ENCODE measurements around the gene MTHFD1L. TPM values are rescaled to one million over a fixed set of nuclear protein-coding genes. Genes with fewer than 3 reads are reported as not detected.
"Not testable (repeated sequence)": the region's sequence is repeated elsewhere in the genome, so short reads cannot be mapped to it uniquely, and the experiment has no call there.

MTHFD1L gene
- total RNA-seq (10 to 100 TPM in 1 of 2 experiments, 1 to 10 TPM in 1; 8.6 to 11.1 TPM), polyA plus RNA-seq (1 to 10 TPM; 3.7 to 9.2 TPM)

DNA sequence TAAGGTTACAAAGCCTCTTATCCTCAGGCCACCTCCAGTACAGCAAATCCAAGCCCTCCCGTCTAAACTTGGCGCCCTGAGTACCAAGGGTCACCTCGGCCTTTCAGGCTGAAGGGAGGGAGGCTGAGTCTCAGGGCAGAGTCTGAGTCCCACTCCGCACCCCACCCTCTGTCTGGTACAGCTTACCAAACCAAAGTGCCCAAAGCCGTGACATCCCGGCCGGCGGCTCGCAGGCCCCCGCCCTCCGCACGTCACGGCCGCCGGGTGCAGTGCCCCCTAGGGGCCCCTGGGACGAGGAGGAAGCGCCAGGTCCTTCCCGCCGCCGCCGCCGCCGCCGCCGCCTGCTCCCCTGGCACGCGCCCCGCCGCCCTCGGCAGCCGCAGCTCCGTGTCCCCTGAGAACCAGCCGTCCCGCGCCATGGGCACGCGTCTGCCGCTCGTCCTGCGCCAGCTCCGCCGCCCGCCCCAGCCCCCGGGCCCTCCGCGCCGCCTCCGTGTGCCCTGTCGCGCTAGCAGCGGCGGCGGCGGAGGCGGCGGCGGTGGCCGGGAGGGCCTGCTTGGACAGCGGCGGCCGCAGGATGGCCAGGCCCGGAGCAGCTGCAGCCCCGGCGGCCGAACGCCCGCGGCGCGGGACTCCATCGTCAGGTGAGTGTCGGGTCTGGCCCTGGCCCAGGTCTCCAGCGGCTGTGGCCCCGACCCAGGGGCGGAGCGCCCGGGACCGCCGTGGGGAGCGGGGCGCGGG lies at the start of gene MTHFD1L:
Gene MTHFD1L, plus strand, starts transcription at position 297 of the 741 bp plus-strand sequence. Its CDS starts 121 bp downstream, at position 418.
- H3K9me3 ChIP-seq (ENCODE audit: control insufficient read depth in 1 of 2, low read length in 2 of 2), result no peaks in the 10 kb centered on the region
- peak within 1 kb of the TSS; percentile 38 to 65 for H3K4me3 ChIP-seq (ENCODE audit: low read length in 2 of 2)
- H3K27ac Mint-ChIP-seq, result peak within 1 kb of the TSS; percentile 79 to 90 (median 86)
- H3K4me1 Mint-ChIP-seq, result peaks cover 6 to 14% (median 8%) of the 10 kb centered on the region in 4 donors
- H3K4me1 ChIP-seq (ENCODE audit: insufficient read depth, low read length), result peaks cover 14% of the 10 kb centered on the region
- H3K27me3 ChIP-seq (ENCODE audit: insufficient read depth, low read length), result no peaks in the 10 kb centered on the region
- H3K9me3 Mint-ChIP-seq, result no peaks in the 10 kb centered on the region
- H3K36me3 ChIP-seq (ENCODE audit: insufficient read depth, low read length), result no peaks in the 10 kb centered on the region
- ChIA-PET CTCF (ENCODE audit: partially characterized antibody) (interaction anchor here (0.8 to 2.1 kb wide), 6 partner anchors 24 to 459 kb away, joined by 3 to 7 read pairs (median 3); no protein-coding TSS in a partner anchor), POLR2A (ENCODE audit: partially characterized antibody) (interaction anchor here (0.8 to 1.8 kb wide), 3 partner anchors 139 to 1119 kb away, joined by 3 to 6 read pairs (median 5); partner anchors contain the start of genes NUP43 and RMND1)
- H3K27me3 Mint-ChIP-seq, result peaks cover 5 to 9% of the 10 kb centered on the region in 2 donors
- peak within 1 kb of the TSS; percentile 49 for H3K27ac ChIP-seq (ENCODE audit: low read depth, low read length)
- H3K4me3 Mint-ChIP-seq, result peak within 1 kb of the TSS; percentile 84 to 95 (median 88)
- intact Hi-C loops (cut with micrococcal nuclease), result loop anchor here (5.0 kb wide), 1 partner anchor 527 kb away; the partner anchor contains the start of gene ZBTB2
- H3K36me3 Mint-ChIP-seq, result no peaks in the 10 kb centered on the region
- peak; percentile 58 to 68 (median 66) for DNase-seq

DNA sequence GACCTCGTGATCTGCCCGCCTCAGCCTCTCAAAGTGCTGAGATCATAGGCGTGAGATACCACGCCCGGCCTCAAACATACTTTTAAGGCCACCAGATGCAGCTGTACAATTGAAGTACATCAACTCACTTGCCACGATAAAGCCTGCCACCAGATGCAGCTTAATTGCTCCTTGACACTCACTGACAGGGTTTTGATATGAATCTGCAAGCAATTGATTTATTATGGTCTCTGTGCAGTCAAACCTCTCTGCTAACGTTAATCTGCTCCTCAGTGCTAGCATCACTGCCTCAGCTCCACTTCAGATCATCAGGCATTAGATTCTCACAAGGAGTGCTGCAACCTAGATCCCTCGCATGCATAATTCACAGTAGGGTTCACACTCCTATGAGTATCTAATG lies 48.9 kb upstream of the MTHFD1L start:
- H3K9me3 Mint-ChIP-seq; H3K27me3 Mint-ChIP-seq; H3K36me3 Mint-ChIP-seq; H3K4me3 Mint-ChIP-seq; intact Hi-C loops (cut with micrococcal nuclease); H3K27ac Mint-ChIP-seq; H3K4me1 ChIP-seq (ENCODE audit: insufficient read depth, low read length); H3K4me3 ChIP-seq (ENCODE audit: low read length in 2 of 2); H3K36me3 ChIP-seq (ENCODE audit: insufficient read depth, low read length); H3K27ac ChIP-seq (ENCODE audit: low read depth, low read length); H3K9me3 ChIP-seq (ENCODE audit: control insufficient read depth in 1 of 2, low read length in 2 of 2); H3K27me3 ChIP-seq (ENCODE audit: insufficient read depth, low read length); DNase-seq: not testable (repeated sequence)
- H3K4me1 Mint-ChIP-seq, result peaks cover 0 to 15% (median 5%) of the 10 kb centered on the region in 4 donors
- CTCF ChIA-PET (ENCODE audit: partially characterized antibody), result interaction anchor here (1.0 to 6.8 kb wide), 7 partner anchors 11 to 736 kb away, joined by 3 to 188 read pairs (median 9); partner anchors contain the start of gene MTHFD1L
- POLR2A ChIA-PET (ENCODE audit: partially characterized antibody), result interaction anchor here (0.6 to 1.0 kb wide), 2 partner anchors 741 to 746 kb away, joined by 3 read pairs; no protein-coding TSS in a partner anchor

DNA sequence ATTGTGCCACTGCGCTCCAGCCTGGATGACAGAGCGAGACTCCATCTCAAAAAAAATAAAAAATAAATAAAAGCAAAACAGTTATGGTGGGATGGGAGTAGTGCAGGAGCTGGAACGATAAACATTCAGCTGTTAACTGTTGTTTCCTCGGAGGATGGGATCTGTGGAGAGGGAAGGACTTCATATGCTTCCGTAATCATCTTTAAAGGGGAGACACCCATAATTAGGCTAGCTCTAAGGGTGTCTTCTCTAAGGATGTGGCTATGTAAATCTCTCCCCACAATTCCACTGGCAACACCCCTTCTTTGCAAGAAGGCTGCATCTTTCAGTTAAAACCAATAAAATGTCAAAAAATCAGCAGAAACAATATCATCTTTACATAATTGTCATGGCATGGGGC lies 42.6 kb upstream of the MTHFD1L start:
- H3K4me3 Mint-ChIP-seq, result no peak overlapping the region
- no peaks in the 10 kb centered on the region for H3K9me3 ChIP-seq (ENCODE audit: control insufficient read depth in 1 of 2, low read length in 2 of 2)
- POLR2A ChIA-PET (ENCODE audit: partially characterized antibody), result no interaction called here
- no peaks in the 10 kb centered on the region for H3K36me3 ChIP-seq (ENCODE audit: insufficient read depth, low read length)
- H3K27ac ChIP-seq (ENCODE audit: low read depth, low read length), result no peak overlapping the region
- CTCF ChIA-PET (ENCODE audit: partially characterized antibody), result interaction anchor here (0.6 to 0.8 kb wide), 2 partner anchors 405 to 740 kb away, joined by 3 read pairs; no protein-coding TSS in a partner anchor
- H3K27me3 ChIP-seq (ENCODE audit: insufficient read depth, low read length), result no peaks in the 10 kb centered on the region
- no peaks in the 10 kb centered on the region for H3K27me3 Mint-ChIP-seq
- no peak overlapping the region for H3K27ac Mint-ChIP-seq
- H3K4me1 ChIP-seq (ENCODE audit: insufficient read depth, low read length), result no peaks in the 10 kb centered on the region
- H3K36me3 Mint-ChIP-seq, result no peaks in the 10 kb centered on the region
- no peaks in the 10 kb centered on the region for H3K9me3 Mint-ChIP-seq
- intact Hi-C loops (cut with micrococcal nuclease), result no loop called here
- H3K4me3 ChIP-seq (ENCODE audit: low read length in 2 of 2), result no peak overlapping the region
- H3K4me1 Mint-ChIP-seq, result no peaks in the 10 kb centered on the region
- no peak for DNase-seq

GRCh38 chr6:150826788-150827187 lies 38.7 kb upstream of the MTHFD1L start:
- no peak overlapping the region for H3K4me3 Mint-ChIP-seq
- H3K27ac ChIP-seq (ENCODE audit: low read depth, low read length), result no peak overlapping the region
- H3K4me3 ChIP-seq (ENCODE audit: low read length in 2 of 2), result no peak overlapping the region
- H3K27me3 ChIP-seq (ENCODE audit: insufficient read depth, low read length), result no peaks in the 10 kb centered on the region
- no peaks in the 10 kb centered on the region for H3K36me3 Mint-ChIP-seq
- CTCF ChIA-PET (ENCODE audit: partially characterized antibody), result interaction anchor here (1.1 kb wide), 1 partner anchor 10 kb away, joined by 3 read pairs; no protein-coding TSS in a partner anchor
- no peak for DNase-seq
- no peaks in the 10 kb centered on the region for H3K9me3 ChIP-seq (ENCODE audit: control insufficient read depth in 1 of 2, low read length in 2 of 2)
- H3K27me3 Mint-ChIP-seq, result no peaks in the 10 kb centered on the region
- H3K4me1 Mint-ChIP-seq, result no peaks in the 10 kb centered on the region
- H3K4me1 ChIP-seq (ENCODE audit: insufficient read depth, low read length), result no peaks in the 10 kb centered on the region
- intact Hi-C loops (cut with micrococcal nuclease), result no loop called here
- H3K27ac Mint-ChIP-seq, result no peak overlapping the region
- no peaks in the 10 kb centered on the region for H3K36me3 ChIP-seq (ENCODE audit: insufficient read depth, low read length)
- POLR2A ChIA-PET (ENCODE audit: partially characterized antibody), result no interaction called here
- H3K9me3 Mint-ChIP-seq, result no peaks in the 10 kb centered on the region

DNA sequence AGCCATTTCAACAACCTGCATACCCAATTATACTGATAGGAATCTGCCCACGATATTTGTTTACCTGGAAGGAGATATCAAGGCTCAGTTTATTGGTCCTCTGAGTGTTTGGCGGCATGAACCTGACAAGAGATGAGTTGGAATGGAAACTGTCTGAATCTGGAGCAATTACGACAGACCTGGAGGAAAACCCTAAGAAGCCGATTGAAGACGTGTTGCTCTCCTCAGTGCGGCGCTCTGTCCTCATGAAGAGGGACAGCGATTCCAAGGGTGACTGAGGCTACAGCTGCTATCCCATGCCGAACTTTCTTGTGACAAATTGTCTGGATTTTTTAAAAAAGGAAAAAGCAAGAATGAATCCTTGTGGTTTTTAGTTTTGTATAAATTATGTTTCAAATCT lies 37.4 kb upstream of the MTHFD1L start:
- H3K4me1 Mint-ChIP-seq; DNase-seq; H3K4me1 ChIP-seq (ENCODE audit: insufficient read depth, low read length); H3K27ac ChIP-seq (ENCODE audit: low read depth, low read length); POLR2A ChIA-PET (ENCODE audit: partially characterized antibody); intact Hi-C loops (cut with micrococcal nuclease); H3K27me3 Mint-ChIP-seq; H3K9me3 ChIP-seq (ENCODE audit: control insufficient read depth in 1 of 2, low read length in 2 of 2); H3K36me3 Mint-ChIP-seq; H3K27ac Mint-ChIP-seq; H3K27me3 ChIP-seq (ENCODE audit: insufficient read depth, low read length); H3K36me3 ChIP-seq (ENCODE audit: insufficient read depth, low read length); H3K4me3 ChIP-seq (ENCODE audit: low read length in 2 of 2); H3K4me3 Mint-ChIP-seq; H3K9me3 Mint-ChIP-seq; CTCF ChIA-PET (ENCODE audit: partially characterized antibody): not testable (repeated sequence)

- intact Hi-C loops (cut with micrococcal nuclease), result no loop called here
- Histone ChIP-seq H3K27me3 (ENCODE audit: insufficient read depth, low read length) (no peaks in the 10 kb centered on the region), H3K4me3 (ENCODE audit: low read length in 2 of 2) (no peak overlapping the region), H3K4me1 (ENCODE audit: insufficient read depth, low read length) (no peaks in the 10 kb centered on the region), H3K9me3 (ENCODE audit: control insufficient read depth in 1 of 2, low read length in 2 of 2) (no peaks in the 10 kb centered on the region), H3K36me3 (ENCODE audit: insufficient read depth, low read length) (no peaks in the 10 kb centered on the region), H3K27ac (ENCODE audit: low read depth, low read length) (no peak overlapping the region)
- ChIA-PET CTCF (ENCODE audit: partially characterized antibody) (no interaction called here), POLR2A (ENCODE audit: partially characterized antibody) (no interaction called here)
- Mint-ChIP-seq H3K27ac (no peak overlapping the region), H3K27me3 (no peaks in the 10 kb centered on the region), H3K9me3 (no peaks in the 10 kb centered on the region), H3K4me1 (no peaks in the 10 kb centered on the region), H3K4me3 (no peak overlapping the region), H3K36me3 (peaks cover 0 to 3% of the 10 kb centered on the region in 2 donors)
- DNase-seq, result no peak
These were observed 34.9 kb upstream of the MTHFD1L start for GRCh38 chr6:150830439-150831165.

DNA sequence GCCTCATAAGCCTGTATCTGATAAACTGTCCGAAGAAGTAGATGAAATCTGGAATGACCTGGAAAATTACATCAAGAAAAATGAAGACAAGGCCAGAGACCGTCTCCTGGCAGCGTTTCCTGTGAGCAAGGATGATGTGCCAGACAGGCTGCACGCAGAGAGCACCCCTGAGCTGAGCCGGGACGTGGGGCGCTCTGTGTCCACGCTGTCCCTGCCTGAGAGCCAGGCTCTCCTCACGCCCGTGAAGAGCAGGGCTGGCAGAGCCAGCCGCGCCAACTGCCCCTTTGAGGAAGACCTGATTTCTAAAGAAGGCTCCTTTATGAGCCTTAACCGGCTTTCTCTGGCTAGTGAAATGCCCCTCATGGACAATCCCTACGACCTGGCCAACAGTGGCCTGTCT lies 33.9 kb upstream of the MTHFD1L start:
- Mint-ChIP-seq H3K27ac (no peak overlapping the region), H3K27me3 (no peaks in the 10 kb centered on the region), H3K4me3 (no peak overlapping the region), H3K4me1 (no peaks in the 10 kb centered on the region), H3K36me3 (peaks cover 0 to 3% of the 10 kb centered on the region in 2 donors), H3K9me3 (no peaks in the 10 kb centered on the region)
- no peaks in the 10 kb centered on the region for H3K27me3 ChIP-seq (ENCODE audit: insufficient read depth, low read length)
- ChIA-PET POLR2A (ENCODE audit: partially characterized antibody) (no interaction called here), CTCF (ENCODE audit: partially characterized antibody) (no interaction called here)
- no peak for DNase-seq
- intact Hi-C loops (cut with micrococcal nuclease), result no loop called here
- no peaks in the 10 kb centered on the region for H3K9me3 ChIP-seq (ENCODE audit: control insufficient read depth in 1 of 2, low read length in 2 of 2)
- H3K4me1 ChIP-seq (ENCODE audit: insufficient read depth, low read length), result no peaks in the 10 kb centered on the region
- H3K4me3 ChIP-seq (ENCODE audit: low read length in 2 of 2), result no peak overlapping the region
- H3K36me3 ChIP-seq (ENCODE audit: insufficient read depth, low read length), result no peaks in the 10 kb centered on the region
- no peak overlapping the region for H3K27ac ChIP-seq (ENCODE audit: low read depth, low read length)
